HG03432 (cell line): ENCODE results near the gene TECPR2.

Experiments
- ATAC-seq: cut with Tn5 transposase; IDR thresholded peaks from one replicate; pipeline ENCODE4 v1.9.1; 2021; ENCODE audit warnings: mild to moderate bottlenecking, moderate library complexity; ENCODE audit not compliant: unreplicated experiment

The TECPR2 gene

GRCh38 chr14:102424923-102425322, 62.2 kb downstream of the TECPR2 start:
- no peak for ATAC-seq

- ATAC-seq: no peak
Measured at GRCh38 chr14:102426796-102427195, 64.1 kb downstream of the TECPR2 start.

- ATAC-seq: no peak
Measured at GRCh38 chr14:102427642-102428041, 64.9 kb downstream of the TECPR2 start.

- no peak for ATAC-seq
Measured at GRCh38 chr14:102430212-102430908, 67.6 kb downstream of the TECPR2 start.

- no peak for ATAC-seq
Measured at GRCh38 chr14:102431751-102432150, 69.0 kb downstream of the TECPR2 start.

GRCh38 chr14:102434647-102435175, 72.0 kb downstream of the TECPR2 start:
- ATAC-seq: no peak

- ATAC-seq: no peak
Measured at GRCh38 chr14:102437997-102438915, 75.5 kb downstream of the TECPR2 start.

GRCh38 chr14:102439556-102439955, 76.8 kb downstream of the TECPR2 start:
- ATAC-seq: no peak

- no peak for ATAC-seq
Measured at GRCh38 chr14:102440392-102440791, 77.7 kb downstream of the TECPR2 start.

- no peak for ATAC-seq
Measured at GRCh38 chr14:102442241-102443211, 79.8 kb downstream of the TECPR2 start.

- no peak for ATAC-seq
Measured at GRCh38 chr14:102445066-102445465, 82.3 kb downstream of the TECPR2 start.

GRCh38 chr14:102445641-102446040, 82.9 kb downstream of the TECPR2 start:
- ATAC-seq: no peak

GRCh38 chr14:102450206-102451063, 87.7 kb downstream of the TECPR2 start:
- ATAC-seq: no peak

- no peak for ATAC-seq
Measured at GRCh38 chr14:102451064-102451352, 88.3 kb downstream of the TECPR2 start.

GRCh38 chr14:102452302-102452701, 89.6 kb downstream of the TECPR2 start:
- ATAC-seq: no peak

- no peak for ATAC-seq
Measured at GRCh38 chr14:102454711-102455110, 92.0 kb downstream of the TECPR2 start.

GRCh38 chr14:102457509-102457908, 94.8 kb downstream of the TECPR2 start:
- no peak for ATAC-seq

GRCh38 chr14:102461490-102462338, 99.0 kb downstream of the TECPR2 start:
- ATAC-seq: no peak

- no peak for ATAC-seq
Measured at GRCh38 chr14:102462391-102462790, 99.7 kb downstream of the TECPR2 start.
